ENCODE measurements around the gene DOCK1. TPM values are rescaled to one million over a fixed set of nuclear protein-coding genes. Genes with fewer than 3 reads are reported as not detected.

The DOCK1 gene
- total RNA-seq, 2 experiments from 2014 or later = not detected

GRCh38 chr10:127266431-127266830 is 361.2 kb downstream of the DOCK1 start:
- H3K36me3 ChIP-seq (ENCODE audit: insufficient read depth, low read length) = no peaks in the 10 kb centered on the region
- no peak overlapping the region for H3K27ac ChIP-seq (ENCODE audit: low read depth in 1 of 2, low read length in 2 of 2)
- Mint-ChIP-seq H3K4me1 (ENCODE audit: low read depth) (no peaks in the 10 kb centered on the region), H3K9me3 (no peaks in the 10 kb centered on the region), H3K4me3 (no peak overlapping the region), H3K36me3 (ENCODE audit: low read depth) (no peaks in the 10 kb centered on the region), H3K27ac (no peak overlapping the region), H3K27me3 (peaks cover 41% of the 10 kb centered on the region)
- H3K4me3 ChIP-seq (ENCODE audit: low read length) = no peak overlapping the region
- no peaks in the 10 kb centered on the region for H3K27me3 ChIP-seq (ENCODE audit: control insufficient read depth in 1 of 2, insufficient read depth in 2 of 2, low read length in 2 of 2)
- ChIA-PET POLR2A (no interaction called here), CTCF (no interaction called here)
- no peaks in the 10 kb centered on the region for H3K4me1 ChIP-seq (ENCODE audit: insufficient read depth, low read length)
- DNase-seq (no peak), ATAC-seq (ENCODE audit: poor library complexity) (no peak)
- peaks cover 0 to 3% of the 10 kb centered on the region in 2 experiments for H3K9me3 ChIP-seq (ENCODE audit: control insufficient read depth in 1 of 2, insufficient read depth in 1 of 2, low read length in 2 of 2)
- TF ChIP-seq, protein P1, sequence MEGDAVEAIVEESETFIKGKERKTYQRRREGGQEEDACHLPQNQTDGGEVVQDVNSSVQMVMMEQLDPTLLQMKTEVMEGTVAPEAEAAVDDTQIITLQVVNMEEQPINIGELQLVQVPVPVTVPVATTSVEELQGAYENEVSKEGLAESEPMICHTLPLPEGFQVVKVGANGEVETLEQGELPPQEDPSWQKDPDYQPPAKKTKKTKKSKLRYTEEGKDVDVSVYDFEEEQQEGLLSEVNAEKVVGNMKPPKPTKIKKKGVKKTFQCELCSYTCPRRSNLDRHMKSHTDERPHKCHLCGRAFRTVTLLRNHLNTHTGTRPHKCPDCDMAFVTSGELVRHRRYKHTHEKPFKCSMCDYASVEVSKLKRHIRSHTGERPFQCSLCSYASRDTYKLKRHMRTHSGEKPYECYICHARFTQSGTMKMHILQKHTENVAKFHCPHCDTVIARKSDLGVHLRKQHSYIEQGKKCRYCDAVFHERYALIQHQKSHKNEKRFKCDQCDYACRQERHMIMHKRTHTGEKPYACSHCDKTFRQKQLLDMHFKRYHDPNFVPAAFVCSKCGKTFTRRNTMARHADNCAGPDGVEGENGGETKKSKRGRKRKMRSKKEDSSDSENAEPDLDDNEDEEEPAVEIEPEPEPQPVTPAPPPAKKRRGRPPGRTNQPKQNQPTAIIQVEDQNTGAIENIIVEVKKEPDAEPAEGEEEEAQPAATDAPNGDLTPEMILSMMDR (IDR thresholded peaks at IDR 0.05) = no peak
- intact Hi-C loops (cut with DNase I, micrococcal nuclease) = no loop called here

DNA sequence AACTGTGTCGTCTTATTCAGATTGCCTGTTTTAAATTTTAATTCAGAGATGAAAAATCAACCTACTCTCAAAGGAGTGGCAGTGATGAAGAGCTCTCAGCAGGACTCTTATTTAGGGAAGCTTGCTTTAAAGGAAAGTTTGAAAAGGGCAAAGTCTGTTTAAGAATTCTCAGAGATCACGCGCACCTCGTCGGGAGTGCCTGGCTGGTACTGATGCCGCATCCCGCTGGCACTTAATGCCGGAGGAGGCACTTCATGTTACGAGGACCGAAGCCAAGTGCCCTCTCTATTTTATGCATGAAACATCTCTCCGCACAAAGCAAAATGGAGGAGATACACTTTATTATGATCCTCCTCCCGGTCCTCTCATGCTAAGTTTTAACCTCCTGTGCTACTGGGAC is 362.2 kb downstream of the DOCK1 start:
- CTCF ChIA-PET = no interaction called here
- peaks cover 0 to 2% of the 10 kb centered on the region in 2 experiments for H3K27me3 ChIP-seq (ENCODE audit: control insufficient read depth in 1 of 2, insufficient read depth in 2 of 2, low read length in 2 of 2)

GRCh38 chr10:127272076-127272475 is 366.8 kb downstream of the DOCK1 start:
- no peak overlapping the region for H3K4me3 Mint-ChIP-seq
- TF ChIP-seq, protein P1 (IDR thresholded peaks at IDR 0.05) = no peak
- POLR2A ChIA-PET = interaction anchor here (1.3 kb wide), 1 partner anchor 22 kb away, joined by 3 read pairs; no protein-coding TSS in a partner anchor
- Histone ChIP-seq H3K4me1 (ENCODE audit: insufficient read depth, low read length) (no peaks in the 10 kb centered on the region), H3K36me3 (ENCODE audit: insufficient read depth, low read length) (no peaks in the 10 kb centered on the region), H3K27ac (ENCODE audit: low read depth in 1 of 2, low read length in 2 of 2) (no peak overlapping the region), H3K27me3 (ENCODE audit: control insufficient read depth in 1 of 2, insufficient read depth in 2 of 2, low read length in 2 of 2) (peaks cover 0 to 4% of the 10 kb centered on the region in 2 experiments), H3K4me3 (ENCODE audit: low read length) (no peak overlapping the region), H3K9me3 (ENCODE audit: control insufficient read depth in 1 of 2, insufficient read depth in 1 of 2, low read length in 2 of 2) (peaks cover 0 to 17% of the 10 kb centered on the region in 2 experiments)
- peaks cover 2% of the 10 kb centered on the region for H3K9me3 Mint-ChIP-seq
- H3K27me3 Mint-ChIP-seq = peaks cover 37% of the 10 kb centered on the region
- ATAC-seq (ENCODE audit: poor library complexity) (no peak), DNase-seq (no peak)
- H3K4me1 Mint-ChIP-seq (ENCODE audit: low read depth) = no peaks in the 10 kb centered on the region
- intact Hi-C loops (cut with DNase I, micrococcal nuclease) = no loop called here
- no peak overlapping the region for H3K27ac Mint-ChIP-seq
- no peaks in the 10 kb centered on the region for H3K36me3 Mint-ChIP-seq (ENCODE audit: low read depth)
- CTCF ChIA-PET = no interaction called here

More for the DNA sequence above, 362.2 kb downstream of the DOCK1 start:
- H3K9me3 ChIP-seq (ENCODE audit: control insufficient read depth in 1 of 2, insufficient read depth in 1 of 2, low read length in 2 of 2) = peaks cover 0 to 3% of the 10 kb centered on the region in 2 experiments
- no peak overlapping the region for H3K4me3 Mint-ChIP-seq
- no peaks in the 10 kb centered on the region for H3K36me3 Mint-ChIP-seq (ENCODE audit: low read depth)
- H3K4me1 ChIP-seq (ENCODE audit: insufficient read depth, low read length) = no peaks in the 10 kb centered on the region
- no peak overlapping the region for H3K27ac ChIP-seq (ENCODE audit: low read depth in 1 of 2, low read length in 2 of 2)
- POLR2A ChIA-PET = no interaction called here
- no peak for DNase-seq
- H3K4me3 ChIP-seq (ENCODE audit: low read length) = no peak overlapping the region
- no peaks in the 10 kb centered on the region for H3K36me3 ChIP-seq (ENCODE audit: insufficient read depth, low read length)
- intact Hi-C loops (cut with DNase I, micrococcal nuclease) = no loop called here
- peaks cover 42% of the 10 kb centered on the region for H3K27me3 Mint-ChIP-seq
- TF ChIP-seq, protein P1 (IDR thresholded peaks at IDR 0.05) = no peak
- peaks cover under 1% of the 10 kb centered on the region for H3K9me3 Mint-ChIP-seq
- no peaks in the 10 kb centered on the region for H3K4me1 Mint-ChIP-seq (ENCODE audit: low read depth)
- H3K27ac Mint-ChIP-seq = no peak overlapping the region
- ATAC-seq (ENCODE audit: poor library complexity) = no peak
